Esophagus squamous epithelium (tissue), 4 donors: ENCODE results near the gene MRRF.

Experiments
- POLR2A ChIP-seq, 4 donors: fragments of 450-650 bp; IDR thresholded peaks; one replicate each; pipeline ENCODE4 v1.6.1; 2017; ENCODE audit warnings: antibody characterized with exemption in 4 of 4, mild to moderate bottlenecking in 4 of 4, moderate library complexity in 3 of 4
- TF ChIP-seq, protein P1 (sequence below), 6 experiments: fragments of 450-650 bp in 4 of 6; fragments of 200-600 bp in 2 of 6; sonication (generic) in 2 of 6; IDR thresholded peaks; one replicate each; pipeline ENCODE4 v1.5.1; 2016 to 2019; ENCODE audit warnings: antibody characterized with exemption in 6 of 6, mild to moderate bottlenecking in 4 of 6, moderate library complexity in 4 of 6

DNA sequence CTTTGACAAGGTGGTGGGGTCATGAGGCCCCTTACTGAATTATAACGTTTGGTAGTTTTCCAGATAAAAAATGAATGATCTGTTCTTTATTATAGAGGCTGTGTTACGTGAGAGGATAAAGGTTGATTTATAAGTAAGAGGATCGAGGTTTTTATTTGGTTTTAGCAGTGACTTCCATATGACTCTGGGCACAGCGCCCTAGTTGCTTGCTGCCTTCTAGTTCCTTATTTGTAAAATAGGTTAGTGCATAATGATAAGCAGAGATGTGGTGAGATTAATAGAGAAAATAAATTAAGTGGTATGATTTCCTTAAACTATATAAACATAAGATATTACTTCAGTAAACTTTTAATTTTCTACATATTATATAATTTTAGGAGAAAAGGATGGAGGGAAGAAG is 29.8 kb downstream of the MRRF start:
- TF ChIP-seq, protein P1, sequence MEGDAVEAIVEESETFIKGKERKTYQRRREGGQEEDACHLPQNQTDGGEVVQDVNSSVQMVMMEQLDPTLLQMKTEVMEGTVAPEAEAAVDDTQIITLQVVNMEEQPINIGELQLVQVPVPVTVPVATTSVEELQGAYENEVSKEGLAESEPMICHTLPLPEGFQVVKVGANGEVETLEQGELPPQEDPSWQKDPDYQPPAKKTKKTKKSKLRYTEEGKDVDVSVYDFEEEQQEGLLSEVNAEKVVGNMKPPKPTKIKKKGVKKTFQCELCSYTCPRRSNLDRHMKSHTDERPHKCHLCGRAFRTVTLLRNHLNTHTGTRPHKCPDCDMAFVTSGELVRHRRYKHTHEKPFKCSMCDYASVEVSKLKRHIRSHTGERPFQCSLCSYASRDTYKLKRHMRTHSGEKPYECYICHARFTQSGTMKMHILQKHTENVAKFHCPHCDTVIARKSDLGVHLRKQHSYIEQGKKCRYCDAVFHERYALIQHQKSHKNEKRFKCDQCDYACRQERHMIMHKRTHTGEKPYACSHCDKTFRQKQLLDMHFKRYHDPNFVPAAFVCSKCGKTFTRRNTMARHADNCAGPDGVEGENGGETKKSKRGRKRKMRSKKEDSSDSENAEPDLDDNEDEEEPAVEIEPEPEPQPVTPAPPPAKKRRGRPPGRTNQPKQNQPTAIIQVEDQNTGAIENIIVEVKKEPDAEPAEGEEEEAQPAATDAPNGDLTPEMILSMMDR (IDR thresholded peaks at IDR 0.05): no peak
- TF ChIP-seq POLR2A (IDR thresholded peaks at IDR 0.05): no peak
